Esophagus (tissue), 2 donors: ENCODE results near the gene DHX30. TPM values are rescaled to one million over a fixed set of nuclear protein-coding genes. Genes with fewer than 3 reads are reported as not detected.

Source experiments
- H3K27ac ChIP-seq, 2 donors: one replicate each; pipeline ENCODE4 v1.5.1; 2013; ENCODE audit warnings: low read depth in 2 of 2, mild to moderate bottlenecking in 2 of 2, inconsistent platforms in 1 of 2, low read length in 1 of 2, moderate library complexity in 1 of 2
- H3K27me3 ChIP-seq, 2 donors: one replicate each; pipeline ENCODE4 v1.6.1; 2013; ENCODE audit warnings: low read length in 2 of 2, control low read depth in 1 of 2, mild to moderate bottlenecking in 1 of 2; ENCODE audit not compliant: insufficient read depth in 2 of 2, control insufficient read depth in 1 of 2
- H3K36me3 ChIP-seq, 2 donors: one replicate each; pipeline ENCODE4 v1.6.1; 2013; ENCODE audit warnings: low read length in 1 of 2; ENCODE audit not compliant: control insufficient read depth in 2 of 2, insufficient read depth in 2 of 2
- H3K4me1 ChIP-seq, 2 donors: one replicate each; pipeline ENCODE4 v1.6.1; 2013; ENCODE audit warnings: low read length in 1 of 2; ENCODE audit not compliant: control insufficient read depth in 2 of 2, insufficient read depth in 2 of 2
- H3K4me3 ChIP-seq, 2 donors: one replicate each; pipeline ENCODE4 v1.5.1; 2013; ENCODE audit warnings: low read length in 2 of 2, mild to moderate bottlenecking in 2 of 2, low read depth in 1 of 2, moderate library complexity in 1 of 2
- H3K9me3 ChIP-seq, 2 donors: one replicate each; pipeline ENCODE4 v1.6.1; 2013; ENCODE audit warnings: mild to moderate bottlenecking in 2 of 2, low read depth in 1 of 2, low read length in 1 of 2, moderate library complexity in 1 of 2; ENCODE audit not compliant: control insufficient read depth in 2 of 2, insufficient read depth in 1 of 2
- WGBS, 2 donors: extraction: QIAGEN DNeasy Blood & Tissue Kit; methylation state at CpG; one replicate each; pipeline ENCODE4 v1.1.7; 2013; 5-methylcytosine and 5-hydroxymethylcytosine counted together
- polyA plus RNA-seq, 2 donors: library from polyadenylated mRNA; stranded (reverse); fragments of 200-250 nt; gene quantifications; one replicate each; pipeline ENCODE4 v1.2.3, GENCODE V29; 2013
- donor health status: healthy with polysubstance abuse.
- donor health status: Bipolar disorder and iron deficiency.

DHX30 gene
- polyA plus RNA-seq, 2 donors, result 26.6 to 32.7 TPM

GRCh38 chr3:47778746-47779145, 24.2 kb upstream of the DHX30 start:
- Histone ChIP-seq H3K36me3 (no peaks in the 10 kb centered on the region), H3K27ac (no peak overlapping the region), H3K4me3 (no peak overlapping the region), H3K4me1 (peaks cover 0 to 3% of the 10 kb centered on the region in 2 donors), H3K9me3 (no peaks in the 10 kb centered on the region), H3K27me3 (no peaks in the 10 kb centered on the region)
- WGBS, 2 donors, result 85 to 90% methylated on average over 3 of the region's 3 CpGs

- H3K9me3 ChIP-seq, result no peaks in the 10 kb centered on the region
- no peaks in the 10 kb centered on the region for H3K27me3 ChIP-seq
- peaks cover 0 to 3% of the 10 kb centered on the region in 2 donors for H3K4me1 ChIP-seq
- whole genome bisulfite sequencing, 2 donors, result 1% methylated on average over 41 to 54 of the region's 54 CpGs
- H3K27ac ChIP-seq, result peak overlapping the region; percentile 96 to 99
- no peaks in the 10 kb centered on the region for H3K36me3 ChIP-seq
- peak overlapping the region; percentile 87 to 98 for H3K4me3 ChIP-seq
Measured at GRCh38 chr3:47780741-47781684, 21.9 kb upstream of the DHX30 start.

GRCh38 chr3:47781685-47782445, 21.1 kb upstream of the DHX30 start, which contains the start of gene SMARCC1:
SMARCC1 (minus strand) TSS chr3:47781893; CDS start chr3:47781797, 96 bp downstream.
- 0 to 1% methylated on average over 75 to 79 of the region's 79 CpGs for WGBS, 2 donors
- peak within 1 kb of the TSS; percentile 87 to 98 for H3K4me3 ChIP-seq
- H3K9me3 ChIP-seq, result no peaks in the 10 kb centered on the region
- peaks cover 0 to 3% of the 10 kb centered on the region in 2 donors for H3K4me1 ChIP-seq
- H3K27ac ChIP-seq, result peak within 1 kb of the TSS; percentile 96 to 99
- H3K36me3 ChIP-seq, result no peaks in the 10 kb centered on the region
- no peaks in the 10 kb centered on the region for H3K27me3 ChIP-seq

GRCh38 chr3:47782446-47783308, 20.3 kb upstream of the DHX30 start:
- H3K4me1 ChIP-seq, result peaks cover 0 to 3% of the 10 kb centered on the region in 2 donors
- H3K4me3 ChIP-seq, result peak overlapping the region; percentile 87 to 98
- H3K27ac ChIP-seq, result peak overlapping the region; percentile 95 to 99
- no peaks in the 10 kb centered on the region for H3K27me3 ChIP-seq
- H3K9me3 ChIP-seq, result no peaks in the 10 kb centered on the region
- no peaks in the 10 kb centered on the region for H3K36me3 ChIP-seq
- WGBS, 2 donors, result 58 to 59% methylated on average over 23 of the region's 23 CpGs

- Histone ChIP-seq H3K4me1 (peaks cover 0 to 3% of the 10 kb centered on the region in 2 donors), H3K27me3 (no peaks in the 10 kb centered on the region), H3K9me3 (no peaks in the 10 kb centered on the region), H3K4me3 (no peak overlapping the region), H3K27ac (no peak overlapping the region), H3K36me3 (no peaks in the 10 kb centered on the region)
Measured at GRCh38 chr3:47783673-47784072, 19.3 kb upstream of the DHX30 start.

GRCh38 chr3:47791193-47791855, 11.6 kb upstream of the DHX30 start:
- Histone ChIP-seq H3K9me3 (no peaks in the 10 kb centered on the region), H3K27ac (no peak overlapping the region), H3K4me3 (no peak overlapping the region), H3K27me3 (no peaks in the 10 kb centered on the region), H3K36me3 (no peaks in the 10 kb centered on the region), H3K4me1 (no peaks in the 10 kb centered on the region)
- WGBS, 2 donors, result 88 to 91% methylated on average over 16 of the region's 16 CpGs

- no peak overlapping the region for H3K27ac ChIP-seq
- no peaks in the 10 kb centered on the region for H3K4me1 ChIP-seq
- no peaks in the 10 kb centered on the region for H3K27me3 ChIP-seq
- no peaks in the 10 kb centered on the region for H3K9me3 ChIP-seq
- WGBS, 2 donors, result 97 to 98% methylated on average over 2 of the region's 2 CpGs
- H3K4me3 ChIP-seq, result no peak overlapping the region
- no peaks in the 10 kb centered on the region for H3K36me3 ChIP-seq
Measured at GRCh38 chr3:47792699-47793098, 10.2 kb upstream of the DHX30 start.

- no peaks in the 10 kb centered on the region for H3K27me3 ChIP-seq
- no peak overlapping the region for H3K4me3 ChIP-seq
- 76 to 80% methylated on average over 4 of the region's 4 CpGs for WGBS, 2 donors
- H3K4me1 ChIP-seq, result no peaks in the 10 kb centered on the region
- no peaks in the 10 kb centered on the region for H3K36me3 ChIP-seq
- no peak overlapping the region for H3K27ac ChIP-seq
- H3K9me3 ChIP-seq, result no peaks in the 10 kb centered on the region
Measured at GRCh38 chr3:47794544-47794943, 8.4 kb upstream of the DHX30 start.
